ENCODE data around the gene OLFML3. TPM values are rescaled to one million over a fixed set of nuclear protein-coding genes. Genes with fewer than 3 reads are reported as not detected.

Gene OLFML3
- total RNA-seq, 1 experiment from 2014 or later = 171 TPM

GRCh38 chr1:113935970-113936369, 43.3 kb upstream of the OLFML3 start:
- H3K23ac ChIP-seq (ENCODE audit: insufficient read length, low read depth, low read length) = no peak overlapping the region
- H3K56ac ChIP-seq (ENCODE audit: insufficient read length, low read depth, low read length) = no peak overlapping the region
- H3K9me3 ChIP-seq (ENCODE audit: control insufficient read depth, low read depth, low read length) = no peaks in the 10 kb centered on the region
- no peak overlapping the region for H3K9ac ChIP-seq (ENCODE audit: extremely low read depth, insufficient read length, low read length)
- H3K36me3 Mint-ChIP-seq (ENCODE audit: insufficient read depth in 1 of 3, low read depth in 3 of 3) = peaks cover 8 to 12% (median 10%) of the 10 kb centered on the region in 3 experiments; a peak in 6 of 7 replicates
- H3K27ac ChIP-seq (ENCODE audit: insufficient read length, low read depth, low read length) = no peak overlapping the region
- no peak overlapping the region for H2BK5ac ChIP-seq (ENCODE audit: insufficient read length, low read length)
- H3K4me1 ChIP-seq (ENCODE audit: insufficient read depth, low read length) = no peaks in the 10 kb centered on the region
- no peak overlapping the region for H3K4me3 Mint-ChIP-seq
- no peaks in the 10 kb centered on the region; a peak in 1 of 5 replicates for H3K9me3 Mint-ChIP-seq
- DNase-seq = no peak
- no peak overlapping the region for H2AFZ ChIP-seq (ENCODE audit: low read length)
- no peak overlapping the region for H3K27ac Mint-ChIP-seq
- no peak overlapping the region for H3K18ac ChIP-seq (ENCODE audit: insufficient read length, low read depth, low read length)
- H4K20me1 ChIP-seq (ENCODE audit: control insufficient read depth, insufficient read depth, insufficient read length) = no peaks in the 10 kb centered on the region
- H2BK20ac ChIP-seq (ENCODE audit: low read depth, low read length, poor library complexity, severe bottlenecking) = no peak overlapping the region
- H3T11ph ChIP-seq (ENCODE audit: low read length) = no peak overlapping the region
- H3K79me1 ChIP-seq (ENCODE audit: insufficient read depth, low read depth, low read length, poor library complexity, severe bottlenecking) = no peaks in the 10 kb centered on the region
- no peak overlapping the region for H3K14ac ChIP-seq (ENCODE audit: insufficient read depth, low read length)
- no peaks in the 10 kb centered on the region; the same call in 1 of the 2 replicates for H3K27me3 Mint-ChIP-seq (ENCODE audit: low read depth)
- no peak overlapping the region for H3K4me2 ChIP-seq (ENCODE audit: insufficient read depth, insufficient read length, low read length)
- H3K4ac ChIP-seq (ENCODE audit: low read depth, low read length) = no peak overlapping the region
- no peak overlapping the region for H2BK120ac ChIP-seq (ENCODE audit: low read depth, low read length, poor library complexity, severe bottlenecking)
- H2BK15ac ChIP-seq (ENCODE audit: low read depth, low read length) = no peak overlapping the region
- H4K91ac ChIP-seq (ENCODE audit: insufficient read length, low read depth, low read length) = no peak overlapping the region
- no peak overlapping the region for H2BK12ac ChIP-seq (ENCODE audit: insufficient read length, low read depth, low read length)
- TF ChIP-seq CTCF (conservative IDR thresholded peaks at IDR 0.05) = no peak
- peaks cover under 1% of the 10 kb centered on the region for H3K23me2 ChIP-seq (ENCODE audit: insufficient read length, low read depth, low read length, poor library complexity, severe bottlenecking)
- no peak overlapping the region for H4K5ac ChIP-seq (ENCODE audit: insufficient read length, low read depth, low read length)
- WGBS (ENCODE audit: extremely low coverage, insufficient read length, low lambda C conversion rate) = no CpG with 5 or more reads among the region's 1 CpG
- peaks cover 15% of the 10 kb centered on the region; the same call in 1 of the 2 replicates for H3K79me2 ChIP-seq (ENCODE audit: insufficient read depth, low read length)
- peaks cover 34 to 35% of the 10 kb centered on the region in 2 experiments for H3K4me1 Mint-ChIP-seq
- H3K27me3 ChIP-seq (ENCODE audit: insufficient read depth, low read length) = no peaks in the 10 kb centered on the region
- no peak overlapping the region for H4K8ac ChIP-seq (replicated peaks; ENCODE audit: insufficient read length, low read depth, low read length)
- H2AK5ac ChIP-seq (ENCODE audit: insufficient read length, low read length) = no peak overlapping the region

Data from H9 (cell line).